HG02678 (cell line): ENCODE data around the gene MOB3A.

Experiments used
- ATAC-seq: cut with Tn5 transposase; IDR thresholded peaks from one replicate; pipeline ENCODE4 v1.9.1; 2021; ENCODE audit warnings: mild to moderate bottlenecking, moderate library complexity; ENCODE audit not compliant: unreplicated experiment

The MOB3A gene

GRCh38 chr19:2060884-2061494 lies 35.1 kb downstream of the MOB3A start:
- ATAC-seq, result peak; percentile 23

GRCh38 chr19:2059422-2060201 lies 36.5 kb downstream of the MOB3A start:
- no peak for ATAC-seq

GRCh38 chr19:2058570-2059421 lies 37.3 kb downstream of the MOB3A start:
- no peak for ATAC-seq

- no peak for ATAC-seq
Measured at GRCh38 chr19:2057484-2058469, 38.3 kb downstream of the MOB3A start.

- ATAC-seq, result no peak
Measured at GRCh38 chr19:2056837-2057192, 39.3 kb downstream of the MOB3A start.

GRCh38 chr19:2055931-2056836 lies 39.9 kb downstream of the MOB3A start:
- ATAC-seq, result no peak

- no peak for ATAC-seq
Measured at GRCh38 chr19:2054763-2055162, 41.4 kb downstream of the MOB3A start.

- no peak for ATAC-seq
Measured at GRCh38 chr19:2053601-2054389, 42.3 kb downstream of the MOB3A start.

GRCh38 chr19:2051773-2052704 lies 44.1 kb downstream of the MOB3A start:
- no peak for ATAC-seq

- ATAC-seq, result peak; percentile 64
Measured at GRCh38 chr19:2050991-2051772, 44.9 kb downstream of the MOB3A start, which contains the start of gene MKNK2. Gene MKNK2 (minus strand): TSS chr19:2051244. CDS start chr19:2050851, 393 bp downstream.

GRCh38 chr19:2050349-2050990 lies 45.7 kb downstream of the MOB3A start:
- ATAC-seq, result peak; percentile 6

- ATAC-seq, result peak; percentile 13
Measured at GRCh38 chr19:2049741-2050348, 46.3 kb downstream of the MOB3A start.

GRCh38 chr19:2048959-2049740 lies 47.0 kb downstream of the MOB3A start:
- no peak for ATAC-seq

- no peak for ATAC-seq
Measured at GRCh38 chr19:2048104-2048958, 47.8 kb downstream of the MOB3A start.
